Spinal cord (tissue), 10 donors: ENCODE measurements around the gene MRPL40. TPM values are rescaled to one million over a fixed set of nuclear protein-coding genes. Genes with fewer than 3 reads are reported as not detected.
A peak's percentile ranks its signal among the peaks of the same experiment; 100 is the strongest.

Source experiments
- DNase-seq, 6 donors: peaks; one replicate each; pipeline versions ENCODE4 v3.0.0 to v3.0.0-alpha.2; 2013 to 2015; ENCODE audit warnings: low spot score in 6 of 6, low read depth in 4 of 6
- H3K27ac ChIP-seq: one replicate; pipeline ENCODE4 v1.5.1; 2013; ENCODE audit warnings: low read depth, low read length, control low read depth
- H3K27me3 ChIP-seq: one replicate; pipeline ENCODE4 v1.6.1; 2013; ENCODE audit warnings: low read length; ENCODE audit not compliant: control insufficient read depth, insufficient read depth
- H3K36me3 ChIP-seq: one replicate; pipeline ENCODE4 v1.6.1; 2013; ENCODE audit warnings: low read length; ENCODE audit not compliant: control insufficient read depth, insufficient read depth
- H3K4me1 ChIP-seq: one replicate; pipeline ENCODE4 v1.6.1; 2013; ENCODE audit warnings: low read length; ENCODE audit not compliant: control insufficient read depth, insufficient read depth
- H3K4me3 ChIP-seq: one replicate; pipeline ENCODE4 v1.5.1; 2013; ENCODE audit warnings: low read depth, low read length, control low read depth
- H3K9me3 ChIP-seq: one replicate; pipeline ENCODE4 v1.6.1; 2013; ENCODE audit warnings: low read length; ENCODE audit not compliant: control insufficient read depth, insufficient read depth
- WGBS: methylation state at CpG from one replicate; pipeline ENCODE4 v1.1.5; 2013; ENCODE audit warnings: missing lambda C conversion rate; ENCODE audit not compliant: insufficient coverage; 5-methylcytosine and 5-hydroxymethylcytosine counted together
- polyA plus RNA-seq, 2 donors: library from polyadenylated mRNA; unstranded; fragments of 120-200 nt; gene quantifications; one replicate each; pipeline ENCODE4 v1.2.1, GENCODE V29; 2013; ENCODE audit not compliant: insufficient read length in 2 of 2
- total RNA-seq, 2 donors: library from RNA; depleted of rRNA in 1 of 2; stranded (reverse); fragments of 120-200 nt in 1 of 2; fragments of >200 nt in 1 of 2; gene quantifications; one replicate each; pipeline versions ENCODE4 v1.2.3 to v1.2.4, GENCODE V29; 2013 to 2014
- donor health status: healthy.

MRPL40 gene
- total and polyA plus RNA-seq, 4 donors: 20.2 to 53.8 (median 36.8) TPM

- Histone ChIP-seq H3K4me1 (no peaks in the 10 kb centered on the region), H3K27me3 (no peaks in the 10 kb centered on the region), H3K36me3 (peaks cover 71% of the 10 kb centered on the region), H3K4me3 (no peak overlapping the region), H3K9me3 (no peaks in the 10 kb centered on the region), H3K27ac (no peak overlapping the region)
- no peak for DNase-seq
- 83% methylated on average over 6 of the region's 6 CpGs for WGBS
These were observed 35.8 kb upstream of the MRPL40 start for GRCh38 chr22:19396561-19396933.

GRCh38 chr22:19396934-19397733, 35.2 kb upstream of the MRPL40 start:
- 91% methylated on average over 2 of the region's 6 CpGs for WGBS
- no peaks in the 10 kb centered on the region for H3K9me3 ChIP-seq
- no peaks in the 10 kb centered on the region for H3K4me1 ChIP-seq
- H3K36me3 ChIP-seq: peaks cover 68% of the 10 kb centered on the region
- no peak overlapping the region for H3K4me3 ChIP-seq
- peak in 1 of 6 donors; percentile 49 for DNase-seq
- H3K27me3 ChIP-seq: no peaks in the 10 kb centered on the region
- no peak overlapping the region for H3K27ac ChIP-seq

GRCh38 chr22:19397734-19398104, 34.6 kb upstream of the MRPL40 start:
- H3K27ac ChIP-seq: no peak overlapping the region
- H3K4me1 ChIP-seq: no peaks in the 10 kb centered on the region
- no peak overlapping the region for H3K4me3 ChIP-seq
- H3K36me3 ChIP-seq: peaks cover 63% of the 10 kb centered on the region
- DNase-seq: no peak
- WGBS: 100% methylated on average over 3 of the region's 3 CpGs
- H3K9me3 ChIP-seq: no peaks in the 10 kb centered on the region
- no peaks in the 10 kb centered on the region for H3K27me3 ChIP-seq

- Histone ChIP-seq H3K27me3 (no peaks in the 10 kb centered on the region), H3K27ac (no peak overlapping the region), H3K4me1 (no peaks in the 10 kb centered on the region), H3K9me3 (no peaks in the 10 kb centered on the region), H3K4me3 (no peak overlapping the region), H3K36me3 (peaks cover 59% of the 10 kb centered on the region)
- DNase-seq: no peak
- 82% methylated on average over 6 of the region's 6 CpGs for WGBS
These were observed 34.1 kb upstream of the MRPL40 start for GRCh38 chr22:19398206-19398605.

- H3K36me3 ChIP-seq: peaks cover 55% of the 10 kb centered on the region
- H3K27ac ChIP-seq: no peak overlapping the region
These were observed 33.7 kb upstream of the MRPL40 start for GRCh38 chr22:19398652-19399051.

GRCh38 chr22:19400881-19401280, 31.5 kb upstream of the MRPL40 start:
- Histone ChIP-seq H3K4me3 (no peak overlapping the region), H3K27me3 (no peaks in the 10 kb centered on the region), H3K36me3 (peaks cover 44% of the 10 kb centered on the region), H3K4me1 (no peaks in the 10 kb centered on the region), H3K9me3 (no peaks in the 10 kb centered on the region), H3K27ac (no peak overlapping the region)
- DNase-seq: no peak
- 93% methylated on average over 6 of the region's 6 CpGs for WGBS

More at GRCh38 chr22:19398652-19399051, 33.7 kb upstream of the MRPL40 start:
- Histone ChIP-seq H3K9me3 (no peaks in the 10 kb centered on the region), H3K4me1 (no peaks in the 10 kb centered on the region), H3K27me3 (no peaks in the 10 kb centered on the region), H3K4me3 (no peak overlapping the region)
- DNase-seq: no peak
- WGBS: 100% methylated on average over 2 of the region's 2 CpGs

GRCh38 chr22:19401483-19401882, 30.9 kb upstream of the MRPL40 start:
- 100% methylated on average over 4 of the region's 4 CpGs for WGBS
- H3K27ac ChIP-seq: no peak overlapping the region
- peaks cover 41% of the 10 kb centered on the region for H3K36me3 ChIP-seq
- no peaks in the 10 kb centered on the region for H3K4me1 ChIP-seq
- no peaks in the 10 kb centered on the region for H3K27me3 ChIP-seq
- DNase-seq: no peak
- no peaks in the 10 kb centered on the region for H3K9me3 ChIP-seq
- no peak overlapping the region for H3K4me3 ChIP-seq

GRCh38 chr22:19402642-19403191, 29.6 kb upstream of the MRPL40 start:
- Histone ChIP-seq H3K27ac (no peak overlapping the region), H3K4me1 (no peaks in the 10 kb centered on the region), H3K27me3 (no peaks in the 10 kb centered on the region), H3K9me3 (no peaks in the 10 kb centered on the region), H3K4me3 (no peak overlapping the region), H3K36me3 (peaks cover 36% of the 10 kb centered on the region)
- DNase-seq: no peak
- WGBS: 100% methylated on average over 2 of the region's 4 CpGs

- DNase-seq: no peak
- WGBS: 100% methylated on average over 3 of the region's 3 CpGs
- H3K36me3 ChIP-seq: peaks cover 39% of the 10 kb centered on the region
These were observed 27.7 kb upstream of the MRPL40 start for GRCh38 chr22:19404676-19405075.

GRCh38 chr22:19405133-19405532, 27.2 kb upstream of the MRPL40 start:
- H3K4me3 ChIP-seq: no peak overlapping the region
- H3K9me3 ChIP-seq: no peaks in the 10 kb centered on the region
- 92% methylated on average over 1 of the region's 4 CpGs for WGBS
- no peak overlapping the region for H3K27ac ChIP-seq
- peaks cover 42% of the 10 kb centered on the region for H3K36me3 ChIP-seq
- DNase-seq: no peak
- H3K4me1 ChIP-seq: no peaks in the 10 kb centered on the region
- H3K27me3 ChIP-seq: no peaks in the 10 kb centered on the region

More at GRCh38 chr22:19404676-19405075, 27.7 kb upstream of the MRPL40 start:
- H3K4me3 ChIP-seq: no peak overlapping the region
- H3K27ac ChIP-seq: no peak overlapping the region
- H3K9me3 ChIP-seq: no peaks in the 10 kb centered on the region
- H3K4me1 ChIP-seq: no peaks in the 10 kb centered on the region
- H3K27me3 ChIP-seq: no peaks in the 10 kb centered on the region
